A172 (cell line): ENCODE results near the gene KRT75. TPM values are rescaled to one million over a fixed set of nuclear protein-coding genes. Genes with fewer than 3 reads are reported as not detected.

ENCODE experiments used
- DNase-seq: peaks from one replicate; pipeline ENCODE4 v3.0.0-alpha.2; 2015; ENCODE audit warnings: low spot score
- total RNA-seq: library from RNA; depleted of rRNA; stranded (reverse); fragments of >200 nt; shearing (Covaris generic); gene quantifications from 2 replicates; pipeline ENCODE4 v1.2.3, GENCODE V29; 2014

KRT75 gene
- total RNA-seq, 1 experiment from 2014 or later, result not detected

DNA sequence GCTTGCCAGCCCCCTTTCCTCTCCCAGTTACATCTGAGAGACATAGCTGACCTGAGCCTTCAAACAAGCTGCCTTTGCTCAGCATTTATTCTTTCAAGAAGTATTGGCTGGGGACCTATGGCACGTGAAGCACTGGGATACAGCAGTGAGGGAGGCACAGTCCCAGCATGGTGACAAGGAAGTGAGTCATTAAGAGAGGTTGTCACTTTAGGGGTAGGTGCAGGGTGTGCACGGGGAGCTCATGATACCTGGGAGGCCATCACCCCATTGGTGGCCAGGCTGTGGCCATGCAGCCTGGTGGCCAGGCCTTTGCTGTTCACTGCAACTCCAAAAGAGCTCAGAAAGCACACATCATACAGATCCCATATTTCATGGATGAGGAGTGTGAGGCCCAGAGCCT, 5.7 kb upstream of the KRT75 start:
- DNase-seq, result no peak

- DNase-seq, result no peak
Measured at GRCh38 chr12:52439420-52439819, 5.2 kb upstream of the KRT75 start.

GRCh38 chr12:52438305-52439301, 4.4 kb upstream of the KRT75 start:
- DNase-seq, result no peak

GRCh38 chr12:52437508-52437907, 3.3 kb upstream of the KRT75 start:
- DNase-seq, result no peak

- no peak for DNase-seq
Measured at GRCh38 chr12:52436828-52437474, 2.8 kb upstream of the KRT75 start.

- DNase-seq, result peak; percentile 10
Measured at GRCh38 chr12:52436000-52436827, 2.0 kb upstream of the KRT75 start.

GRCh38 chr12:52435659-52435999, 1.5 kb upstream of the KRT75 start:
- no peak for DNase-seq

DNA sequence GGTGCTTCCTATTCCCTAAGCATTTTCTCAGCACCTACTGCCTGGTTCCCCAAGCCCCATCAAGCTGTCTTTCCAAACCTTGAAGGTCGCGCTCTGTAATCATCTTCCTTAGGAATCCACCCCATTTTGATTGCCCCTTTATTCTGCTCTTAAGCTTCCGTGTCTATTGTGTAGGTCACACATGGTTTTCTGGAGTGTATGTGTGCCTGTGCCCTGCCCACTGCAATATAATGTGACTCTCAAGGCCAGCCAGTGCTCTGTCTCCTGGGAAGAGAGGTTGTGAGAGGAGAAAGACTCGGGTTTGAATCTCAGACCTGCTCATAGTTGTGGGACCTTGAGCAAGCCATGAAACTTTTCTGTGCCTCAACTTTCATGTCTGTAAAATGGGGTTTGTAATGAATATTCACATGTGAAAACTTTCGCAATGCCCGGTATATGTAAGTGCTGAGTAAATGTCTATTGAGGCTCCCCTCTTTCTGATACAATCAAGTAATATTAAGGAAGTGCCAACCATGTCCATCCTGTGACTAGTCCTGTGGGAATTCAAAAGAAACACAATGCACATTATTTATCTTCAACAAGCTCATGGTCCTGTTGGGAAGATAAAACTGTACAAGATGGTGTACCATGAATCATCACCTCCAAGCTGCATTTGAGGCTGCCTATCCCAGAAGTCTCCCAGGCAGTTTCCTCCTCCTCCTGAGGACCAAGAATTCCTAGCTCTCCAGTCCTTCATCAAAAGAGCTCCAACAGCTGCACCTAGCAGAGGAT, 774 bp upstream of the KRT75 start:
- peak; percentile 52 for DNase-seq

- no peak for DNase-seq
Measured at GRCh38 chr12:52433501-52434080, 580 bp downstream of the KRT75 start.

GRCh38 chr12:52432559-52433207, 1.5 kb downstream of the KRT75 start:
- DNase-seq, result no peak

- no peak for DNase-seq
Measured at GRCh38 chr12:52428121-52428520, 6.0 kb downstream of the KRT75 start.

- no peak for DNase-seq
Measured at GRCh38 chr12:52427083-52427482, 7.1 kb downstream of the KRT75 start.

- DNase-seq, result no peak
Measured at GRCh38 chr12:52426034-52426433, 8.1 kb downstream of the KRT75 start.

- no peak for DNase-seq
Measured at GRCh38 chr12:52425466-52425865, 8.7 kb downstream of the KRT75 start.

DNA sequence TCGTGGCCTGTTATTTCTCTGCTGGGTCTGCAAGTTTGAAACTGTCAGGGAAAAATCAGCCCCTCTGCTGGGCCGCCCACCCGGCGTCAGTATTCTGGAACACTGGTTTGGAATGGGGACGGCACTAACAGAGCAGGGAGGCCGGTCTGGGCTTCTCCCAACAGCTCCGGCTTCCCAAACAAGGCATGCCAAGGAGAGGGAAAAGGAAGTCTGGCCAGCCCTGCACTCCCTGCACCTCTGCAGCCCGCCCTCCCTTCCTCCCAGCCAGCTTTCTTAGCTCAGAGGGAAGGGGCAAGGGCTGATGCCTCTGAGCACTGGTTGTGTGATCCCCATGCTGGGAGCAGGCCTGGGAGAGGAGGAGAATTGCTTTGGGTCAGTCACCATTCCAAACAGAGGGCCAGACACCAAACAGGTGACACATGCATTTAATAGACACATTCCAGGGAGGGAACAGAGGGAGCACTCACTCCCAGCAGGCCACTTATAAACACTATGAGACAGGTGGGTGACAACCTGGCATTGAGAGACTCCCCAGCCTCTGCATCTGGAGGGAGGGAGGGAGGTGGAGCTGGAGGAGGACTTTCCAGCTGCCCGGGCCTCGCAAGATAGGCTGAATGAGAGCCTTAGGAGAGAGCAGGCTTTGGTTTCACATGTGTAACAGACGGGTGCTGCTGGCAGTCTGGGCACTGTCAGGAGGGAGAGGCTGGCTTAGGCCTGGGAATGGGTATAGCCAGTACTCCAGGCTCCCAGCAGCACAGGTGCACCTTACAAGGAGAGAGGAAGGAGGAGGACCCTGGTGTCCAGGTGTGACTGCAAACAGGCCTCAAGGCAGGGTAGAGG, 10.3 kb downstream of the KRT75 start:
- DNase-seq, result no peak

DNA sequence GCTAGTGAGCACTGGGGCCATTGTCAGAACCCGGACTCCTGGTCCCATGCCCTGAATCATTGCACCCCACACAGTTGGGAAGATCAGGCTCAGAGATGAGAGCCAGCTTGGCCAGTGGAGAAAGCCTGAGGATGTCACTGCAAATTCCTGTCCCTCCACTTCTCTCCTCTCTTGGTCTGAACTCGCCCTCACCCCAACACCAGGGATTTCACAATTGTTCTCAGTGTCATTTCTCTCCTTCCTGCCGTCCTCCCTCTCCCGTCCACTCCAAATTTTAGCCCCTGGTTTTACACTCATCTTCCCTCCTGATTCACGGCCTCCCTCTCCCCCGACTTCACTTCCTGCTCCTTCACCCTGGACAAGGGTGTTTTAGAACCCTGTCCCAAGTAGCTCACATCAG, 11.1 kb downstream of the KRT75 start:
- no peak for DNase-seq

DNA sequence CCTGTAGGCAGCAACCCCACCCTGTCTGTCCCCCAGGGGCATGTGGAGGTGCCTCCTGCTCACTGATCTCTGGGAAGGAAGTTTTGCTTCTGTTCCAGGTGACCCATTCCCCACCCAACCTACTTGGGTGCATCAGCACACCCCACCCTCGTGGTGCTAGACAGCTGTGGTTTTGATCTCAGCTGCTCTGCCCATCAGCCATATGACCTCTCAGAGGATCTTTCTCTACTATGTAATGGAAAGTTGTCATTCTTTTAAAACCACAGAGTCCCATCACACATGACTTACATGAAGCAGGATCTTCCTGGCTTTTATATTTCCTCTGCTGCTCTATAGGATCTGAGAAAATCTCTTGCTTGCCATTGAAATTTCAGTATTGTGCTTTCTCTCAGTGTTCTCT, 14.5 kb downstream of the KRT75 start:
- no peak for DNase-seq

GRCh38 chr12:52418576-52419110, 15.5 kb downstream of the KRT75 start:
- no peak for DNase-seq

DNA sequence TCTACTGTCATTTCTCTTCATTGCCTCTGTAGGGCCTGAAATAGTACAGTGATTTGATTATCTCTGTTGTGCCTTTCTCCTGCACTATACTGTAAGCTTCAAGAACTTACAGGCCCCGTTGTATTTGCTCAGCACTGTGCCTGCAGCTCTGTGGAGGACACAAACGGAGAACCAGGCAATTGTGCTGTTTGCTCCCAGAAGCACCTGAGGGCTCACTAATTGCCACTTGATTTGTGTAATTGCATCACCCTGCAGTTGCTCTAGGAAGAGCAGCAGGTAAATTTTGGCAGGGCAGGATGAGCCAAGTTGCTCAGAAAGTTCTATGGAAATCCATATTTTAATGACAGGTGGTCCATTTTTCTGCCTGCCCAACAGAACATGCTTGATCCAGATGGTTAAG, 16.4 kb downstream of the KRT75 start:
- no peak for DNase-seq
